Myocyte (in vitro differentiated cells): ENCODE measurements around the gene RNFT2. TPM values are rescaled to one million over a fixed set of nuclear protein-coding genes. Genes with fewer than 3 reads are reported as not detected.

Experiments used
- DNase-seq: peaks from one replicate; pipeline ENCODE4 v3.0.0-alpha.2; 2012; ENCODE audit warnings: low read depth
- total RNA-seq: library from RNA; depleted of rRNA; stranded (reverse); fragments of >200 nt; gene quantifications from 2 replicates; pipeline ENCODE4 v1.2.3, GENCODE V29; 2014

Gene RNFT2
- total RNA-seq, 1 donor from 2014 or later, result 1.0 TPM

GRCh38 chr12:116710370-116711150 is 27.6 kb upstream of the RNFT2 start:
- peak; percentile 42 for DNase-seq

GRCh38 chr12:116712458-116713303 is 25.4 kb upstream of the RNFT2 start:
- no peak for DNase-seq

- no peak for DNase-seq
These were observed 24.6 kb upstream of the RNFT2 start for GRCh38 chr12:116713527-116713926.

GRCh38 chr12:116714175-116714574 is 23.9 kb upstream of the RNFT2 start:
- DNase-seq, result no peak

GRCh38 chr12:116717466-116718437 is 20.4 kb upstream of the RNFT2 start:
- peak; percentile 44 for DNase-seq

- peak; percentile 79 for DNase-seq
These were observed 19.3 kb upstream of the RNFT2 start for GRCh38 chr12:116718655-116719454.

- DNase-seq, result no peak
These were observed 18.2 kb upstream of the RNFT2 start for GRCh38 chr12:116719731-116720528.

GRCh38 chr12:116722245-116722644 is 15.9 kb upstream of the RNFT2 start:
- DNase-seq, result no peak

GRCh38 chr12:116726694-116727093 is 11.4 kb upstream of the RNFT2 start:
- DNase-seq, result no peak

- no peak for DNase-seq
These were observed 10.9 kb upstream of the RNFT2 start for GRCh38 chr12:116727261-116727660.

GRCh38 chr12:116727891-116728290 is 10.2 kb upstream of the RNFT2 start:
- no peak for DNase-seq

GRCh38 chr12:116731801-116732200 is 6.3 kb upstream of the RNFT2 start:
- DNase-seq, result no peak

- DNase-seq, result no peak
These were observed 3.9 kb upstream of the RNFT2 start for GRCh38 chr12:116734156-116734768.

GRCh38 chr12:116735084-116735483 is 3.0 kb upstream of the RNFT2 start:
- no peak for DNase-seq

- no peak for DNase-seq
These were observed 2.0 kb upstream of the RNFT2 start for GRCh38 chr12:116735951-116736599.

- no peak for DNase-seq
These were observed 947 bp upstream of the RNFT2 start for GRCh38 chr12:116736962-116737773.

GRCh38 chr12:116739381-116739887 is 1.3 kb downstream of the RNFT2 start:
- DNase-seq, result no peak
